Amygdala (tissue), 56 donors: ENCODE results near the gene PGM5.

Experiments used
- DNase-seq, 56 donors: peaks; one replicate each; lab custom pipeline; 2025; lab: John Stamatoyannopoulos, UW

Gene PGM5

DNA sequence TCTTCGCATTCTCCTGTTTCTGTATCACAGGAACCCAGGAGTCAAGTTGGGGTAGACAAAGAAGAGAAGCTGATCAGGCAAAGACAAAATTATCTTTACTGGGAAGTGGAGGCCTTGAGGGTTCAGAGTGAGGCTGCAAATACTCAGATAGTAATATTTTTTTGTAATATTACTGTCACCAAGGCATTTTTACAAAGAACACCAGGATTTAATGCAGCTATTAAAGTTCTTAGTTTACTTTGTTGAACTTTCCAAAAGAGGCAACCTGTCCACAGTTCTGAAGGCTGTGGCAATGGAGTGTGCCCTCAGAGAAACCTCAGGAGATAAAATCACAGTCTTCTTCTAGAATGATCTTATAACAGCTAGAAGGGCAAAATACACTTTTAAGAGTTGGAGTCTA is 74.9 kb downstream of the PGM5 start:
- no peak for DNase-seq

DNA sequence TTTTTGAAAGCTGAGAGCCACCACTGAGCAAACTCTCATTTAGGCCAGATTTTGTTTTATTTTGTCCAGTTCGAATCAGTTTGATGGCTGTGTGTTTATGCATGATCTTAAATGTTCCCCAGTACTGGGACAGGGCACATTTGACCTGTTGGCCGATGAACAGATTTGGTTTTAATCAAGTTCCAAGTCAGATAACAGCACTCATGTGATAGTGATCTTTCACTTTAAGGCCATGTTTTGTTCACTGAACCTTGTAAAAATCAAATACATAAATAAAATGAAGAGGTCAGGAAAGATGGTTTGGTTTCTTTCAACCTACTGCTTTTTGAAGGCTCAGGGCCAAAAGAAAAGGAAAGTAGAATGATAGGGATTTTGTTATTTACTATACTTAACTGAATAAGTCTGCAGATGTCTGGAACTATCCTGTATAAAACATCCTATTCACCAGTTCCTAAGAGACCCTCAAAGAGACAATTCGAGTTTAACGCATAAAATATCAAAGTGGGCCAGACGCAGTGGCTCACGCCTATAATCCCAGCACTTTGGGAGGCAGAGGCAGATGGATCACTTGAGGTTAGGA is 77.2 kb downstream of the PGM5 start:
- no peak for DNase-seq

DNA sequence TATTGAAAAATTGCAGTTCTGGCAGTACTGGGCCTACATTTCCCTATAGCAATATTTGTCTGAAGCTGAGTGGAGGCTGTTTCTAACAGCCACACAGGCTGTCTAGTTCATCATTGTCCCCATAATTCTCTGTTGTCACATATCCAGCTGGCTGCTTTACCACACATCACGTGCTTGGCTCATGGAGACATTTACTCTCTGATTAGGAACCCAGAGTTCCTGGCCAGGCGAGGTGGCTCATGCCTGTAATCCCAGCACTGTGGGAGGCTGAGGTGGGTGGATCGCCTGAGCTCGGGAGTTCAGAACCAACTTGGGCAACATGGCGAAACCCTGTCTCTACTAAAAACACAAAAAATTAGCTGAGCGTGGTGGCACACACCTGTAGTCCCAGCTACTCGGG is 81.4 kb downstream of the PGM5 start:
- DNase-seq = peak in 3 of 56 donors; percentile 1 to 11 (median 3)

DNA sequence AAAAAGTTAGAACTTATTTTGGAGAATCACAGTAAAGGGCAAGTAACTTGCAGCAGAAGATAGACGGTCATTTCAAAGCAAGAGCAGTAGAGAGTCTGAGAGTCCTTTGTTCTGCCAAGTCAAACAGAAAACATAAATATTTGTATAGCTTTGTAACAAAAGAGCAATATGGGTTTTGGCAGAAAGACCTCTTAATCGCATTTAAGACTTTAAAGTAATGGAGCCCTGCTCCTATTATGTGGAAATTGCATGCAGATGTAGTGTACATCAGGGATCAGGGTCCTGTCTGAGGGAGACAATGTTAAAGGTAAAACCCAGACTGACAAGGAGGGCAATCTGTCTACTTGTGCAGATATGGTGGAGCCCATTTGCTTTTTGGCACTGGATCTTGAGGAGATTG is 87.2 kb downstream of the PGM5 start:
- no peak for DNase-seq

DNA sequence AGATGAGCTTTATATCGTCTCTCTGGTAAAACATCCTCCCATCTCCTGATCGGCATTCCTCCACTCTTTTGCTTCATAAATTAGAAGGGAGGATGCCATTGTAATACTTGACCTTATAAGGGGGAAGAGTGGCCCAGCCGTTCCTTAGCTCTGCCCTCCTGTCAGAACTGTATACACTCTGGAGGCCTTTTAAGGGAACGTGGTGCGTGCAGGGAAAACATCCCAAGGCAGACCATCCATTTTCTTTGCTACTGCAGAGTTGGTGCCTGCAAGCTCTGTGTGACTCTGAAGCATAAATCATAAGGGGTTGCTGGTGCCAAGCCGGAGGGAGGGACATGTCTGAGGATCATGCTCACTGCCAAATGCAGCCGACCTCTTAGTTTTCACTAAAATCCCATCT is 90.4 kb downstream of the PGM5 start:
- no peak for DNase-seq

DNA sequence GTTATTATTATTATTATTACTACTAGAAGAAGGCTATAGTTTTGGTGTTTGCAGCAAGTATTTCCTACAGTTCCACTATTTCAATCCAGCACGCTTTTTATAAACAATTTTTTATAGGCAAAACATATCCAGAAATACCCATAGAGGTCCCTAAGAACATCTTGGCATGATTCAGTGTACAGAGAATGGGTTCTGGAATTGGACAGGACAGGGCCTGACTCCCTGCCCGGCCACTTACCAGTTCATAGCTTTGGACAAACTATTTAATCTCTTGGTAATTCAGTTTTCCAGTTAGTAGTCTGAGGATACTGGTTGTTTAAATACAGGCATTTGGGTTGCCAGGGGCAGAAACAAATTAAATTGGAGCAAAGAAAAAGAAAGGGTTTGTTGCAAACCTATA is 91.2 kb downstream of the PGM5 start:
- no peak for DNase-seq

DNA sequence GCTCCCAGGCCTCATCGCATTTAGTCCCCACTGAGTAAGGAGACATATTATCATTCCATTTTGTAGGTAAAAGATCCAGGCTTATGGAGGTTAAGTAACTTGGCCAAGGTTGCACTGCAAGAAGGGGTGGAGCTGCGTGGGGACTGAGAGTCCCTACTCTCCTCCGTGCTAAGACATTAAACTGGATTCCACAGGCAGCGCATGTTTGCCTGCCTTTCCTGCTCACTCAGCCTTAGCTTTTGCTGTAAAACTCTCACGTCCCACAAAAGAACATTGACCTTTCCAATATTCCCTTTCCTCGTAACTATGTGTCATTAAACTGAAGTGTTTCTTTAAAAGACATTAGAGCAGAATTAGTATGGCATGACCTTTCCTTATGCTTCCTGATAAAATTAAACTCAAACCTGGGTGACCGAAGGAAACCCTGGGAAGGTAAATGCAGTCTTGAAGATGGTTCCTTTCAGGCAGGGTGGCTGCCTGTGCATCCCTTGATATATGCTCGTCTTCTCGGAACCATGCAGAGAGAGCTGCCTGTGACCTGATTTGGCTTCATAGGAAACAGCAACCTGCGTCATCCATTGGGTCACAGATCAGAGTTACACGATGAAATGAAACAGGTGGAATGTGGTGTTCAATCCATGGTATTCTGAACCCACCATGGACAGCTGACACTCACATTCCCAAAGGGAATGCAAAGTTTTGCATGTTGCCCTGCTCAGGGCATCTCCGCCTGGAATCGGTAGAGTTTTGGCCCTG is 98.3 kb downstream of the PGM5 start:
- no peak for DNase-seq

DNA sequence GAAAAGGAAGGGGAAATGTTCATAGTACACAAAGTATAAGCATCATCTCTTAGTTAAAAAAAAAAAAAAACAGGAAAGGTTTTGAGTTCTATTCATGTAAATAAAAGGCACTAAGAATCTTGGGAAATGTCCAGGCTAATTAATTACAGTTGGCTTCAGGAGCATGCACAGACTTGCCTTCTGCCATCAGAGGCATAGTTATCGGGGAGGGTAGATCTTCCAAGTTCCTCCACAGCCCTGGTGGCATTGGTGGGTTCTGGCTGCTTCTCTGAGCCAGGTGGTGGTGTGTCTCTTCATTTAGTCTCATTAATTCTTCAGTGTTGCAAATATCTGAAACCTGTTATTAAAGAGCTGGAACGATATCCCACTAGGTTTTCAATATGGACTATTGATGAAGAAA is 99.0 kb downstream of the PGM5 start:
- no peak for DNase-seq

DNA sequence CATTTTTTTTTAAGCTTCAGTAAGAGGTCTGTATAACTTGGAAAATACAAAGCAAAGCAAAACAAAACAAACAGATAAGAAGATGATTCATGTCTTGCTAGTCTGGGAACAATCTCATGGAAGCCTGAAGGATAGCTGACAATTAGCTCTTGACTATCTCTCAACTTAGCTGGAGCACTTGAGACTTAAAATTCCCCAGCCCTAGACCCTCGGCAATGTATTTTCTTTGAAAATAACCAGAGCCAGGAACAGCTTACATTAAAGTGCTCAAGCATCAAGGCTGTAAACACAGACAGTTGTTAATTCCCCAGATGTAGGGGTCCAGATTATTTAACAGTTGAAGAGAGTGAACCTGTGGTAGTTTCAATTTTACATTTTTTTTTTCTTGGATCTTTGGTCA is 101.4 kb downstream of the PGM5 start:
- DNase-seq = no peak

DNA sequence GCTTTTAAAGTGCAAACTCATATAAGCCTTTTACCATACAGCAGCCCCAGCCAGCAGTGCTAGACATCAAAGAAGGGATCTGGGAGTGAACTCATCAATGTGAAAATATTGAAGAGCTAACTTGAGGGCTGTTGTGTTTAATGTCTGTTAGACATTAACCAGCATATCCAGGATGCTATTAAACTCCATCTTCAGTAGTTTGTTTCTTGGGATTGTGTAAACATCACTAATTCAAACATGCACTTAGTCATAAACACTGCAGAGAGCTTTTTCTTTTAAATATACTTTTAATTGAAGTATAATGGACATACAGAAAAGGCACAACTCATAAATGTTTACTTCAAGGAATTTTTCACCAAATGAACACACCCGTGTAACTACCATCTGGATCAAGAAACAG is 102.5 kb downstream of the PGM5 start:
- DNase-seq = no peak

DNA sequence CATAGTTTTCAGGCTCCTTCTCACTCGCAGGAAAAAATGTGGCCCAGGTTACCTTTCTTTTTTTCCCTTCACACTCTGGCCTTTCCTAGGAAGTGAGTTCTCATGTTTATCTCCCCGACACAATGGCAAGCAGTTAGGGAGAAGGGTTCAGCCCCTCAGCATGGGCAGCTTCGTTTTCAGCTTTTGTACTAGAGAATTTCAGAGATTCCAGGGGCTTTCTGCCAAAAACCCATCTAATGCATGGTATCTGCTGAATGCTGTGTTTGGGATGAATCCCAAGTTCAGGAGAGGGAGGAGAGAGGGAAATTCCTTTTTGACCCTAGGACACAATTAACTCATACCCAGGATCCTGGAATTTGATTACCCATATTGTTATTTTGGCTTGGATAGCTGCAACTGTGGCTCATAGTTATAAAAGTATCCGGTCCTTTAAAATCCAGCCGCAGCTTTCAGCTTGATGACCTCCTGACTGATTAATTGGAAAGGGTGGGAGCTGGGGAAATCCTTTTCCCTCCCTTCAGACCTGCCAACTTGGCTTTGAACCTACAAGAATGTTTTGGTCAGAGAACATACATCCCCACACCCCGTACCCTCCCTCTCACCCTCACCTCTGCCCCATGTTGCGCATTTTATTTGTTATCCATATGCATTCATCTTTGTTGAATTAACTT is 105.8 kb downstream of the PGM5 start:
- no peak for DNase-seq

DNA sequence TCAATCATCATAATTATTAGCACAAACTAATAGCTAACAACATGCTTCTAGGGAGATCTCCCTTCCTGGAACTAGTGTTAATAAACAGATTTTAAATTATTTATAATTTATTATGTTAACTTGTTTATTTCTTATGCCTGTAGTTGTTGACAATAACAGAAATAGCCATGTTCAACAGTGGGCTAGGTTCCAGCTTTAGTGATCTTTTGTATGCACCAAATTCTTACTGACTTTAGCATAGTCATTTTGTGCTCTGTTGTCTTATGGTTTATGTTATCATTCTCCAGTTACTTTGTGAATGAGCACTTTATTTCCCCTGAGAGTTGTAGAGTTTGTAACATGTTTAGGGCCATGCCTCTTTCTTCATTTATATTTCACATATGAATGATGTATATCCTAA is 113.7 kb downstream of the PGM5 start:
- DNase-seq = no peak

DNA sequence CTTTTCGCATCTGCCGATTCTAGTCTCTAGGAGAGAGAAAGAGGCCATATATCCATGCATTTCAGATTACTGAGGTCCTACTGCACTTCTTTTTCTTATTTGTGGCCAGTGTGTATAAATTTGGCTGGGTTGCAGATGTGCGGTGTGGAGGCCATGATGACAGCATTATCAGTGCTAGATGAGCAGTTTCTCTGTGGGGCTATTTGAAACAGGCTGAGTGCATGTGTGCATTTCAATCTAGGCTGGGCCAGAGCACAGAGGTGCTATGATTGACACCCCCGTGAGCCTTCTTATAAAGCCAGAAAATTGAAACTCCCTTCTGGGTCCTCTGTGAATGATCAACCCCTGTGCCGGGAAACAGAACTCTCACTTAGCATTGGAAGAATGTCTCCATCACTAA is 114.2 kb downstream of the PGM5 start:
- no peak for DNase-seq

DNA sequence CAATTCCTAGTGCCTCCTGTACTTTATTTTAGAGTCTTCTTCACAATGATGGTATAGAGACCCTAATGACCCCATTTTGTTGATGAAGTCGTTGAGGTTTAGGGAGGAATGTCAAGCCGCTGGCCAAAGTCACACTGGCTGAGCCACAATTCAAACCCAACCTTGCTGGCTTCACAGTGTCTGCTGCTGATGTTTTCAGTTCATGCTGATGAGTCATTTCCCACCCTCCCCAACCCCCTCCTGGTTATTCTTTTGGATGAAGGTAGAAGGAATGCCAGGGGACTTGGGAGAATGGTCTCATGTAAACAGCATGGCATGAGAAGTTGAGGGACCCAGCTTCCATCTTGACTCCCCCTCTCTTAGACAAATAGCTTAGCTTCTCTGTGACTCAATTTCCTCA is 115.7 kb downstream of the PGM5 start:
- DNase-seq = no peak

DNA sequence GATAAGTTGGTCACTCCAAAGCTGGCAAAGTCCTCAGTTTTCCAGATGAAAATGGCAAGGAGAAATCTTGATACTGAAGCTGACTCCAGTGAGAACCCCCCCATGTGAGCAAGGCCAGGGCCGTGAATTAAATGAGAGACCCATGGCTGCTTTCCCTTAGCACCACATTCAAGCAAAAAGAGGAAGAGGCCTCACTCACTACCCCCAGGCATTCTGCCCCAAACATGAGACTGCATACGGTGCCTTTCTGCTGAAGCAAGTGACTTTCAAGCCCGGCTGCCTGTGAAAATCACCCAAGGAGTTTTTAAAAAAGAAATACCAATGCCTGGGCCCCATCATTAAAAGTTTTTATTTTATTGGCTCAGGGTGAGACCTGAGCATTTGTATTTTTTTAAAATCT is 117.4 kb downstream of the PGM5 start:
- DNase-seq = peak in 3 of 56 donors; percentile 0 to 5 (median 1)

DNA sequence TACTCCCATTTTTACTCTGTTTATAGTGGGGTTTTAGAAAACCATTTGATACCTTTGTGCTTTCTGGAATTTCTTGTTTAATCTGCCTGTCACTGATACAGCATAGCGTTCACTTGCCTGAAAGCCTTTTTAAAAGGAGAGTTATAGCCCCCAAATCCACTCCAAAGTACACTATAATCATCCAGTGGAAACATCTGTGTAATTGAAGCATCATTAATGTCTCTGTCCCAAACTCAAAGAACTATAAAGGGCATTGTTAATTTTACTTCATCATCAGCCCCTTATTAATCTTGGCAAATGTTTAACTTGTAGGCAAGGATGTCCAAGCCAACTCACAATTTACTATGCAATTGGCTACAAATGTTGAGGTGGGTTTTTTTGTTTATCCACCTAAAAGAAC is 120.0 kb downstream of the PGM5 start:
- no peak for DNase-seq

DNA sequence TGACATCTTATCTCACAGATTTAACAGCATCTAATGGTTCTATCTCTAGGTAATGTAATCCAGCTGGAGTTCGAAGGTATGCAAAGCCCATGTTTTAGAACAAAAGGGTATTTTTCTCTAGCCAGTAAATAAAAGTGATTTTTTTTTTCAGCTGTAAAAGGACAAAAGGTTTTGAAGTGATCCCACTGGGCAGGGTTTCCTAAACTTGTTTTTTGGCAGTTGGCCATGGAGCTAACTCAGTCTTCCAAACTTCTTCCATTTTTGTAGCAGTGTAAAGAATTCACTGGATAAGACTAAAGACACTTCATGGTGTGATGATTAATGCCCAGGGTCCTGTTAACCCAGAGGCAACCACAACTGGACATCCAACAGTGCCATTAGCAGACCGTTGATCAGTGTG is 120.4 kb downstream of the PGM5 start:
- DNase-seq = no peak

DNA sequence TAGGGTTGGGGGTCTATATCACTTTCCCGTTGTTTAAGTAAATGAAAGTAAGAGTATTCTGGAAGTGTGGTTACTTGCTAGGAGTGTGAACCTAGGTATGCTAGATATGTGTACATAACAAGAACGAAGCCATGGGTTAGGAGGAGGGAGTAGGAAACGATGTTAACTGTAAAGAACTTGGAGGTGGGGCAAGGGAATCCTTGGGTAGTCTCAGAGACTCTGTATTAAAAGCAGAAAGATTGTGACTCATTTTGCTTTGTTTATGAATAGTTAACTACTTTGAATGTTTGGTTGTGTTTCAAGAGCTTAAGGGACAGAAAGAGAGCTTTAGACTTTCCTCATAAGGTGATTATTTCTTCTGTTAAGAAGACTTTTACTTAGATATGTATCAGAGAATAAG is 124.4 kb downstream of the PGM5 start:
- DNase-seq = no peak

DNA sequence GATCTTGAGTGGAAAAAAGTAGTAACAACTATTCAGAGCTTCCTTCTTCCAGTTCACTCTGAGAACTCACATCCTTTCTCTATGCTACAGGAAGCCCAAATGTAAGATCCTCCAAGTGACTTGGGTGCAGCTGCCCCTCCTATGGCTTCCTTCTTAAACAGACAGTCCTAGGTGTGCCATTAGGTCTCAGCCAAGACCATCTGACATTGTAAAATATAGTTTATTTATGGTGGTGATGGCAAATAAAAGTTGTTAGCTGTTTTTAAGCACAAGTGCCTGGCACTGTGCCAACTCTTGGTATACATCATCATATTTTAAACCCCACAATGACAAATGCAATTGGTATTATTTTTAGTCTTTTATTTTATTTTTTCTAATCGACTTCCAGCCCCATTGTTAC is 126.1 kb downstream of the PGM5 start:
- no peak for DNase-seq

DNA sequence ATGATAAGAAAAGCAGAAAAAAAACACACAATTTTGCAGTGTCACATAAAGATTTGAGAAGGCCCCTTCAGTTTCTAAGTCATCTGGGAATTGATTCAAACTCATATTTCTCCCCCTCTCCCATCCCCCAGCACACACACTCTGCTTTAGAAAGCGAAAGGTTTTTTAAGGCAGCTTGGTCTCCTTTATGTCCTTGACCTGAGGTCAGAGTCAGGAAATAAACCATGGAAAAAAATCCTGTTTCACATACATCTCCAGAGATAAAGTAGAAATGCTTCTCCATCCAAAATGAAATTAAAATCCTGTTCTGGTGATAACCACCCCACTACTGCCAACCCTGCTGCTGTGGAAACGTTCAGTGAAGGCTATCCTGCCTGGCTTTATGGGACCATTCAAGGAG is 131.7 kb downstream of the PGM5 start:
- no peak for DNase-seq

DNA sequence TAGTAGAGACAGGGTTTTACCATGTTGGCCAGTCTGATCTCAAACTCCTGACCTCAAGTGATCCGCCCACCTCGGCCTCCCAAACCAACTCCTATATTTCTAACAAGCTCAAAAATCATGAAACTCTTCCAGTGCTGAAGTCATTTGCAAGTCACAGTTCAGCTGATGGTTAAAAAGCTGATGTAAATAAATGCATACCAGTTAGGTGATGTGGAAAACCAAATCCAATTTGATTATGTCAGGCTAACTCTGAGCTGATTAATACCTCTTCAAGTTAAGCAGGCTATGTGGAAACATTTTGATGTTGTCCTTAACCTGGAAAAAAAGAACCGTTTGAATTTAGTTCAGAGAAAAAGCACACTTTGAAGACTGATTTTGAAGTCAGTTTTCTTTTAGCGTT is 133.2 kb downstream of the PGM5 start:
- no peak for DNase-seq

DNA sequence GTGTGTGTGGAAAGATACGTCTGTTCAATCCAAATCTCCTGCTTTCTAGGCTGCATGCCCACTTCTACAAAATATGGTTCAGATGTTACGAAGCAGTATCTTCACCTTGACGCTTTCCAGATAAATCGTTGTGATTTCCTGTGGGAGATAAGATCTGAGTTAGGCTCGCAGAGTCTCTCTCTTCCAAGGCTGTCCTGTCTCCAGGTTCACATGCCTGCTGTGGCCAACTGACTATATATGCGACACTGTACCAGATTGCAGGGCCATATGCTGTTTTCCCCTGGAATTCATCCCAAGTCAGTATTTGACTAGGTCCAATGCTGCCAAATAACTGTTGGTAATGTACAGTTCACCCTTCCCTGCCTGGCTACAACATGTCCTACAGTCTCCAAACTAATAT is 136.4 kb downstream of the PGM5 start:
- DNase-seq = no peak
